ENCODE results near the gene ORC3. TPM values are rescaled to one million over a fixed set of nuclear protein-coding genes. Genes with fewer than 3 reads are reported as not detected.

Gene ORC3
- total RNA-seq, 1 donor from 2014 or later: 29.7 TPM

DNA sequence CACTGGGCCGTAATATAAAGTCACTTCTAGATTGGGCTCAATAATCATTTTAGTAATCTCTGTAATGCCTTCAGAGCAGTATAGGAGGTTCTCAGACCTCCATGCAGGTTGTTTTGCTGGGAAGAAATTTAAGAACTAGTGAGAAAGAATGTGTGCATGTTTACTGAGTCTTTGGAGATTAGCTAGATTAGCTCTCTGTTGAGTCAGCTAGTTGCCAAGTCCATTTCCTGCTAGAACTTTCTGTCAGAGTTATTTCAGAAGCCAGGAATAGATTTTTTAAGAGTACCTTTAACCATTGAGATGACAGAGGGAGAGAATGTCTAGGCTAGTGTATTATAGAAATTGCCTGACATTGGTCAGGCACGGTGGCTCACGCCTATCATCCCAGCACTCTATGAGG lies 33.3 kb downstream of the ORC3 start:
- no peak overlapping the region for H3K4me3 ChIP-seq (ENCODE audit: low read depth, low read length)
- no peak for DNase-seq (ENCODE audit: low read depth)
- TF ChIP-seq, protein P1, sequence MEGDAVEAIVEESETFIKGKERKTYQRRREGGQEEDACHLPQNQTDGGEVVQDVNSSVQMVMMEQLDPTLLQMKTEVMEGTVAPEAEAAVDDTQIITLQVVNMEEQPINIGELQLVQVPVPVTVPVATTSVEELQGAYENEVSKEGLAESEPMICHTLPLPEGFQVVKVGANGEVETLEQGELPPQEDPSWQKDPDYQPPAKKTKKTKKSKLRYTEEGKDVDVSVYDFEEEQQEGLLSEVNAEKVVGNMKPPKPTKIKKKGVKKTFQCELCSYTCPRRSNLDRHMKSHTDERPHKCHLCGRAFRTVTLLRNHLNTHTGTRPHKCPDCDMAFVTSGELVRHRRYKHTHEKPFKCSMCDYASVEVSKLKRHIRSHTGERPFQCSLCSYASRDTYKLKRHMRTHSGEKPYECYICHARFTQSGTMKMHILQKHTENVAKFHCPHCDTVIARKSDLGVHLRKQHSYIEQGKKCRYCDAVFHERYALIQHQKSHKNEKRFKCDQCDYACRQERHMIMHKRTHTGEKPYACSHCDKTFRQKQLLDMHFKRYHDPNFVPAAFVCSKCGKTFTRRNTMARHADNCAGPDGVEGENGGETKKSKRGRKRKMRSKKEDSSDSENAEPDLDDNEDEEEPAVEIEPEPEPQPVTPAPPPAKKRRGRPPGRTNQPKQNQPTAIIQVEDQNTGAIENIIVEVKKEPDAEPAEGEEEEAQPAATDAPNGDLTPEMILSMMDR (conservative IDR thresholded peaks at IDR 0.05; ENCODE audit: low read depth, low read length): no peak

GRCh38 chr6:87628424-87628823 lies 38.5 kb downstream of the ORC3 start:
- TF ChIP-seq, protein P1 (conservative IDR thresholded peaks at IDR 0.05; ENCODE audit: low read depth, low read length): no peak
- no peak overlapping the region for H3K4me3 ChIP-seq (ENCODE audit: low read depth, low read length)
- no peak for DNase-seq (ENCODE audit: low read depth)

DNA sequence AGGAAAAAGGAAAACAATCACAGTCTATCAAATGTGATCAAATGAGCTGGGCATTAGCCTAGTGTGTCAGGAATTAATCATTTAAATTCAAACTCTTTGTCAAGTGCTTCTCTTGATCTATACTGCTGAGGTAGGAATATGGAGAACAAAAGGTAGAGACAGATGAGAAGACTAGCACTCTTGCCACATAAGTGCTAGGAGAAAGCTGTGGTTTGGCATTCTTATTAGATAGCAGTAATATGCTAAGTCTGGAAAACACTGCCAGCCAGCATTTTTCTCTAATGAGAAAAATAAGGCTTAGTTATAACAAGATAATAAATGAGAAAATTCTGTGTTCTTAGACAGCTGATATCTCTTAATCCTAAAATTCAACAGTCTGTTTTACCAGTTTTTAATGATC lies 38.9 kb downstream of the ORC3 start:
- H3K4me3 ChIP-seq (ENCODE audit: low read depth, low read length): no peak overlapping the region
- DNase-seq (ENCODE audit: low read depth): no peak
- TF ChIP-seq, protein P1 (conservative IDR thresholded peaks at IDR 0.05; ENCODE audit: low read depth, low read length): no peak

DNA sequence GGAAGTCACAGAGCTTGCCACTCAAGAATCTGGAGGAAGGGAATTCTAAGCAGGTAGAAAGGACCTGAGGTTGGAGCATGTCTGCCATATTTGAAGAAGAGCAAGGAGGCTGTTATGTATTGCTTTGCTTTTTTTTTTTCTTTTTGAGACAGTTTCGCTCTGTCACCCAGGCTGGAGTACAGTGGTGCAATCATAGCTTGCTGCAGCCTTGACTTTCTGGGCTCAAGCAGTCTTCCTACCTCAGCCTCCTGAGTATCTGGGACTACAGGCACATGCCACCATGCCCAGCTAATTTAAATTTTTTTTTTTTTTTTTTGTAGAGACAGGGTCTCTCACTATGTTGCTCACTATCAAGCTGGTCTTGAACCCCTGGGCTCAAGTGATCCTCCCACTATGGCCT lies 40.8 kb downstream of the ORC3 start:
- no peak for DNase-seq (ENCODE audit: low read depth)
- TF ChIP-seq, protein P1 (conservative IDR thresholded peaks at IDR 0.05; ENCODE audit: low read depth, low read length): no peak
- no peak overlapping the region for H3K4me3 ChIP-seq (ENCODE audit: low read depth, low read length)

GRCh38 chr6:87633851-87634250 lies 43.9 kb downstream of the ORC3 start:
- H3K4me3 ChIP-seq (ENCODE audit: low read depth, low read length): no peak overlapping the region

DNA sequence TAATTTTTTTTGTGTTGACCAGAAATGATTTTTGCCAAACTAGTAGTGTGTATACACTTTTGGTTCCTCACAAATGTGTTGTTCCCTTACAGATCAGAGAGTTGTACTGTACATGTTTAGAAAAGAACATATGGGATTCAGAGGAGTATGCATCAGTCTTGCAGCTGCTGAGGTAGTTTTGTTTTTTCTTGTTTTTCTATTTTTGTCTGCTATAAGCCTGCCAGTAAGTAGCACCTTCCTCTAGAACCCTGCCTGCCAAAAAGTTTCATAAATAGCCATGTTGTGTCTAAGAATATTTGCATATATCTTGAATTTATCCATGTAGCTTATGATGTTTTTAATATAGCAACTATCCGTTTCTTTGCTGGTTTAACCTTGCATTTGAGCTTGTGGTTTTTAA lies 46.4 kb downstream of the ORC3 start:
- H3K4me3 ChIP-seq (ENCODE audit: low read depth, low read length): no peak overlapping the region
- TF ChIP-seq, protein P1 (conservative IDR thresholded peaks at IDR 0.05; ENCODE audit: low read depth, low read length): no peak
- DNase-seq (ENCODE audit: low read depth): no peak

More at GRCh38 chr6:87633851-87634250, 43.9 kb downstream of the ORC3 start:
- TF ChIP-seq, protein P1 (conservative IDR thresholded peaks at IDR 0.05; ENCODE audit: low read depth, low read length): no peak
- DNase-seq (ENCODE audit: low read depth): no peak

- no peak overlapping the region for H3K4me3 ChIP-seq (ENCODE audit: low read depth, low read length)
- DNase-seq (ENCODE audit: low read depth): no peak
- TF ChIP-seq, protein P1 (conservative IDR thresholded peaks at IDR 0.05; ENCODE audit: low read depth, low read length): no peak
These were observed 47.2 kb downstream of the ORC3 start for GRCh38 chr6:87637106-87637505.

Data from epithelial cell of proximal tubule (primary cell).